ENCODE results near the gene PDAP1. TPM values are rescaled to one million over a fixed set of nuclear protein-coding genes. Genes with fewer than 3 reads are reported as not detected.

PDAP1 gene
- total and polyA plus RNA-seq, 10 of the 15 experiments (the other 5 are each of a cell fraction or from before 2014, with no cell fraction given): 6.6 to 200 (median 87.7) TPM

DNA sequence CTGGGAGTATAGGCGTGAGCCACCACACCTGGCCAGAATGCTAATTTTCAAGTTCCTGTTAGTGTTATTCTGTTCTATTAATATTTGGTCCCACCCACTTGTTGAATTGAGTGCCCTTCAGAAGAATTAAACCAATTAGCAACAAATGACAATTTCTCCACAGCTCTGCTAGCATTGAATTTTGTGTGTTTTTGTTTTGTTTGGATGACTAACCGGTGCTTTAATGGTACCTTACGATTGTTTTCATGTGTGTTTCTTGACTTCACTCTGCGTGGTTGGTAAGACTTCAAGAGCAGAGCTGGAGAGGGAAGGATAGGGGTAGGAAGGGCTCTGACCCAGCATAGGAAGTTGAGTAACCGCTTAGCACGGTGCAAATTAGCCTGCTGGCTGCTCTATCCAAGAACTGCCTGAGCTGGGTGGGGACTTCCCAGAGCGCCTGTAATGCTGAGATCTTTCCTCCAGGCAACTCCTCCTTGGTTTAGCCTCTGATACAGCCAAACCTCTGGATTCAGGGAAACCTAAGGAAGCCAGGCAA, 29.3 kb downstream of the PDAP1 start (continued):
- TF ChIP-seq, protein P1, sequence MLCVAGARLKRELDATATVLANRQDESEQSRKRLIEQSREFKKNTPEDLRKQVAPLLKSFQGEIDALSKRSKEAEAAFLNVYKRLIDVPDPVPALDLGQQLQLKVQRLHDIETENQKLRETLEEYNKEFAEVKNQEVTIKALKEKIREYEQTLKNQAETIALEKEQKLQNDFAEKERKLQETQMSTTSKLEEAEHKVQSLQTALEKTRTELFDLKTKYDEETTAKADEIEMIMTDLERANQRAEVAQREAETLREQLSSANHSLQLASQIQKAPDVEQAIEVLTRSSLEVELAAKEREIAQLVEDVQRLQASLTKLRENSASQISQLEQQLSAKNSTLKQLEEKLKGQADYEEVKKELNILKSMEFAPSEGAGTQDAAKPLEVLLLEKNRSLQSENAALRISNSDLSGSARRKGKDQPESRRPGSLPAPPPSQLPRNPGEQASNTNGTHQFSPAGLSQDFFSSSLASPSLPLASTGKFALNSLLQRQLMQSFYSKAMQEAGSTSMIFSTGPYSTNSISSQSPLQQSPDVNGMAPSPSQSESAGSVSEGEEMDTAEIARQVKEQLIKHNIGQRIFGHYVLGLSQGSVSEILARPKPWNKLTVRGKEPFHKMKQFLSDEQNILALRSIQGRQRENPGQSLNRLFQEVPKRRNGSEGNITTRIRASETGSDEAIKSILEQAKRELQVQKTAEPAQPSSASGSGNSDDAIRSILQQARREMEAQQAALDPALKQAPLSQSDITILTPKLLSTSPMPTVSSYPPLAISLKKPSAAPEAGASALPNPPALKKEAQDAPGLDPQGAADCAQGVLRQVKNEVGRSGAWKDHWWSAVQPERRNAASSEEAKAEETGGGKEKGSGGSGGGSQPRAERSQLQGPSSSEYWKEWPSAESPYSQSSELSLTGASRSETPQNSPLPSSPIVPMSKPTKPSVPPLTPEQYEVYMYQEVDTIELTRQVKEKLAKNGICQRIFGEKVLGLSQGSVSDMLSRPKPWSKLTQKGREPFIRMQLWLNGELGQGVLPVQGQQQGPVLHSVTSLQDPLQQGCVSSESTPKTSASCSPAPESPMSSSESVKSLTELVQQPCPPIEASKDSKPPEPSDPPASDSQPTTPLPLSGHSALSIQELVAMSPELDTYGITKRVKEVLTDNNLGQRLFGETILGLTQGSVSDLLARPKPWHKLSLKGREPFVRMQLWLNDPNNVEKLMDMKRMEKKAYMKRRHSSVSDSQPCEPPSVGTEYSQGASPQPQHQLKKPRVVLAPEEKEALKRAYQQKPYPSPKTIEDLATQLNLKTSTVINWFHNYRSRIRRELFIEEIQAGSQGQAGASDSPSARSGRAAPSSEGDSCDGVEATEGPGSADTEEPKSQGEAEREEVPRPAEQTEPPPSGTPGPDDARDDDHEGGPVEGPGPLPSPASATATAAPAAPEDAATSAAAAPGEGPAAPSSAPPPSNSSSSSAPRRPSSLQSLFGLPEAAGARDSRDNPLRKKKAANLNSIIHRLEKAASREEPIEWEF (IDR thresholded peaks at IDR 0.05; ENCODE audit: insufficient replicate concordance, low read depth, low read length): no peak
- TF ChIP-seq ZNF217 (IDR thresholded peaks at IDR 0.05): peak; percentile 51; the same call in 1 of the 2 replicates
- TF ChIP-seq DPF2 (IDR thresholded peaks at IDR 0.05): peak; percentile 56; the same call in 1 of the 2 replicates
- no peak for TF ChIP-seq SRF (IDR thresholded peaks at IDR 0.05; ENCODE audit: low read depth in 2 of 2, low read length in 2 of 2)
- no peak; the same call in 1 of the 2 replicates for TF ChIP-seq CREM (IDR thresholded peaks at IDR 0.05; ENCODE audit: low read depth)
- no peak for TF ChIP-seq KAT2A (conservative IDR thresholded peaks at IDR 0.05; ENCODE audit: control insufficient read depth, low read depth, low read length)
- TF ChIP-seq, protein P2, sequence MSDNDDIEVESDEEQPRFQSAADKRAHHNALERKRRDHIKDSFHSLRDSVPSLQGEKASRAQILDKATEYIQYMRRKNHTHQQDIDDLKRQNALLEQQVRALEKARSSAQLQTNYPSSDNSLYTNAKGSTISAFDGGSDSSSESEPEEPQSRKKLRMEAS (IDR thresholded peaks at IDR 0.05; ENCODE audit: low read depth, low read length): no peak
- TF ChIP-seq STAT1 (conservative IDR thresholded peaks at IDR 0.05): no peak
- TF ChIP-seq, protein P3, sequence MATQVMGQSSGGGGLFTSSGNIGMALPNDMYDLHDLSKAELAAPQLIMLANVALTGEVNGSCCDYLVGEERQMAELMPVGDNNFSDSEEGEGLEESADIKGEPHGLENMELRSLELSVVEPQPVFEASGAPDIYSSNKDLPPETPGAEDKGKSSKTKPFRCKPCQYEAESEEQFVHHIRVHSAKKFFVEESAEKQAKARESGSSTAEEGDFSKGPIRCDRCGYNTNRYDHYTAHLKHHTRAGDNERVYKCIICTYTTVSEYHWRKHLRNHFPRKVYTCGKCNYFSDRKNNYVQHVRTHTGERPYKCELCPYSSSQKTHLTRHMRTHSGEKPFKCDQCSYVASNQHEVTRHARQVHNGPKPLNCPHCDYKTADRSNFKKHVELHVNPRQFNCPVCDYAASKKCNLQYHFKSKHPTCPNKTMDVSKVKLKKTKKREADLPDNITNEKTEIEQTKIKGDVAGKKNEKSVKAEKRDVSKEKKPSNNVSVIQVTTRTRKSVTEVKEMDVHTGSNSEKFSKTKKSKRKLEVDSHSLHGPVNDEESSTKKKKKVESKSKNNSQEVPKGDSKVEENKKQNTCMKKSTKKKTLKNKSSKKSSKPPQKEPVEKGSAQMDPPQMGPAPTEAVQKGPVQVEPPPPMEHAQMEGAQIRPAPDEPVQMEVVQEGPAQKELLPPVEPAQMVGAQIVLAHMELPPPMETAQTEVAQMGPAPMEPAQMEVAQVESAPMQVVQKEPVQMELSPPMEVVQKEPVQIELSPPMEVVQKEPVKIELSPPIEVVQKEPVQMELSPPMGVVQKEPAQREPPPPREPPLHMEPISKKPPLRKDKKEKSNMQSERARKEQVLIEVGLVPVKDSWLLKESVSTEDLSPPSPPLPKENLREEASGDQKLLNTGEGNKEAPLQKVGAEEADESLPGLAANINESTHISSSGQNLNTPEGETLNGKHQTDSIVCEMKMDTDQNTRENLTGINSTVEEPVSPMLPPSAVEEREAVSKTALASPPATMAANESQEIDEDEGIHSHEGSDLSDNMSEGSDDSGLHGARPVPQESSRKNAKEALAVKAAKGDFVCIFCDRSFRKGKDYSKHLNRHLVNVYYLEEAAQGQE (IDR thresholded peaks at IDR 0.05; ENCODE audit: low read depth, low read length): no peak
- no peak for TF ChIP-seq ATF7 (IDR thresholded peaks at IDR 0.05; ENCODE audit: low read depth)
- no peak for TF ChIP-seq ZNF274 (IDR thresholded peaks at IDR 0.05; ENCODE audit: insufficient read depth, insufficient read length)
- no peak for TF ChIP-seq MEF2B (IDR thresholded peaks at IDR 0.05; ENCODE audit: partially characterized antibody, poor library complexity, severe bottlenecking)
- no peak for TF ChIP-seq RCOR1 (conservative IDR thresholded peaks at IDR 0.05; ENCODE audit: low read depth, low read length)
- TF ChIP-seq SPI1 (IDR thresholded peaks at IDR 0.05; ENCODE audit: borderline replicate concordance, insufficient read depth, low read depth, low read length): 0 out of 2 replicates have a peak, but pooled peaks have one; percentile 5
- no peak for TF ChIP-seq RELA (IDR thresholded peaks at IDR 0.05; ENCODE audit: borderline replicate concordance, partially characterized antibody)
- TF ChIP-seq, protein P4, sequence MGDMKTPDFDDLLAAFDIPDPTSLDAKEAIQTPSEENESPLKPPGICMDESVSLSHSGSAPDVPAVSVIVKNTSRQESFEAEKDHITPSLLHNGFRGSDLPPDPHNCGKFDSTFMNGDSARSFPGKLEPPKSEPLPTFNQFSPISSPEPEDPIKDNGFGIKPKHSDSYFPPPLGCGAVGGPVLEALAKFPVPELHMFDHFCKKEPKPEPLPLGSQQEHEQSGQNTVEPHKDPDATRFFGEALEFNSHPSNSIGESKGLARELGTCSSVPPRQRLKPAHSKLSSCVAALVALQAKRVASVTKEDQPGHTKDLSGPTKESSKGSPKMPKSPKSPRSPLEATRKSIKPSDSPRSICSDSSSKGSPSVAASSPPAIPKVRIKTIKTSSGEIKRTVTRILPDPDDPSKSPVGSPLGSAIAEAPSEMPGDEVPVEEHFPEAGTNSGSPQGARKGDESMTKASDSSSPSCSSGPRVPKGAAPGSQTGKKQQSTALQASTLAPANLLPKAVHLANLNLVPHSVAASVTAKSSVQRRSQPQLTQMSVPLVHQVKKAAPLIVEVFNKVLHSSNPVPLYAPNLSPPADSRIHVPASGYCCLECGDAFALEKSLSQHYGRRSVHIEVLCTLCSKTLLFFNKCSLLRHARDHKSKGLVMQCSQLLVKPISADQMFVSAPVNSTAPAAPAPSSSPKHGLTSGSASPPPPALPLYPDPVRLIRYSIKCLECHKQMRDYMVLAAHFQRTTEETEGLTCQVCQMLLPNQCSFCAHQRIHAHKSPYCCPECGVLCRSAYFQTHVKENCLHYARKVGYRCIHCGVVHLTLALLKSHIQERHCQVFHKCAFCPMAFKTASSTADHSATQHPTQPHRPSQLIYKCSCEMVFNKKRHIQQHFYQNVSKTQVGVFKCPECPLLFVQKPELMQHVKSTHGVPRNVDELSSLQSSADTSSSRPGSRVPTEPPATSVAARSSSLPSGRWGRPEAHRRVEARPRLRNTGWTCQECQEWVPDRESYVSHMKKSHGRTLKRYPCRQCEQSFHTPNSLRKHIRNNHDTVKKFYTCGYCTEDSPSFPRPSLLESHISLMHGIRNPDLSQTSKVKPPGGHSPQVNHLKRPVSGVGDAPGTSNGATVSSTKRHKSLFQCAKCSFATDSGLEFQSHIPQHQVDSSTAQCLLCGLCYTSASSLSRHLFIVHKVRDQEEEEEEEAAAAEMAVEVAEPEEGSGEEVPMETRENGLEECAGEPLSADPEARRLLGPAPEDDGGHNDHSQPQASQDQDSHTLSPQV (IDR thresholded peaks at IDR 0.05): no peak
- no peak for TF ChIP-seq RAD21 (IDR thresholded peaks at IDR 0.05; ENCODE audit: insufficient read depth, low read depth, low read length)
